22Rv1 (cell line): ENCODE data around the gene GTF2IRD1.

ENCODE experiments used
- ZFX ChIP-seq: fragments of 450-650 bp; IDR thresholded peaks from 2 replicates; pipeline ENCODE4 v1.6.1; 2017; ENCODE audit warnings: antibody characterized with exemption, borderline replicate concordance
- TF ChIP-seq, protein P1 (sequence below): fragments of 450-650 bp; IDR thresholded peaks from 2 replicates; pipeline ENCODE4 v1.5.1; 2017; ENCODE audit warnings: mild to moderate bottlenecking

DNA sequence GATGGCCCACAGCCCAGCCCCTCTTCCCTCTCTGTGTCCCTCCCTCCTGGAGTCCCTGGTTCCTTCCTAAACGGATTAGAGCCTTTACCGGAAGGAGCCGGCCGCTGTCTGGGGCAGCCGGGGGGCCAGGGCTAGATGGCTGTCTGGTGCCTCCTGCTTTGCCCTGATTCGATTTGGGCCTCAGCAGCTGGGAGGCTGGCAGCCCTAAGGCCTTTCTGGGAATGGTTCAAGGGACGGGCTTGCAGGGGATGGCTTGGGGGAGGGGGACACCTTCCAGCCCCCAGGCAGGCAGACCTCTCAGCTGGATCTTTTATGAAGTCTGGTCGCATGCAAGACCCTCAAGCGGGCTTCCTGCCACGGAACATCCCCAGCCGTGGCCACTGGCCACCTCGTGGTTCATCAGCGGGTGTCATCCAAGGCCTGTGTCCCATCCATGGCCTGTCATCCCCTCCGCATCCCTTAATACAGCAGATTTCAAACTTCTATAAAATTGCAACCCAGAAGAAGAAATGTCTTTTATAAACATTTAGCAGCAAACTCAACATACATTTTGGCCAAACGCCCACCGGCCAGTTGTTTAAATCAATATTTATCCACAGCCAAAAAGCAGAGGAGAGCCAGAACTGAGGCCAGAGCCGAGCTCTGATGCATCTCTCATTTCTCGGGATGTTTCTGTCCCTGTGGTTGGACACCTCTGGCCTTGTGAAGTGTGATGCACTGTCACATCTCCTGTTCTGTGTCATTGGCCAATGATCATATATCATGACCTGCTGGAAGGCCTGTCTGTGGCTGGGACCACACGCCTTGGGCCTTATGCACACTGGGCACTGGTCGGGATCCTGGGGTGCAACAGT, 52.0 kb downstream of the GTF2IRD1 start:
- TF ChIP-seq, protein P1, sequence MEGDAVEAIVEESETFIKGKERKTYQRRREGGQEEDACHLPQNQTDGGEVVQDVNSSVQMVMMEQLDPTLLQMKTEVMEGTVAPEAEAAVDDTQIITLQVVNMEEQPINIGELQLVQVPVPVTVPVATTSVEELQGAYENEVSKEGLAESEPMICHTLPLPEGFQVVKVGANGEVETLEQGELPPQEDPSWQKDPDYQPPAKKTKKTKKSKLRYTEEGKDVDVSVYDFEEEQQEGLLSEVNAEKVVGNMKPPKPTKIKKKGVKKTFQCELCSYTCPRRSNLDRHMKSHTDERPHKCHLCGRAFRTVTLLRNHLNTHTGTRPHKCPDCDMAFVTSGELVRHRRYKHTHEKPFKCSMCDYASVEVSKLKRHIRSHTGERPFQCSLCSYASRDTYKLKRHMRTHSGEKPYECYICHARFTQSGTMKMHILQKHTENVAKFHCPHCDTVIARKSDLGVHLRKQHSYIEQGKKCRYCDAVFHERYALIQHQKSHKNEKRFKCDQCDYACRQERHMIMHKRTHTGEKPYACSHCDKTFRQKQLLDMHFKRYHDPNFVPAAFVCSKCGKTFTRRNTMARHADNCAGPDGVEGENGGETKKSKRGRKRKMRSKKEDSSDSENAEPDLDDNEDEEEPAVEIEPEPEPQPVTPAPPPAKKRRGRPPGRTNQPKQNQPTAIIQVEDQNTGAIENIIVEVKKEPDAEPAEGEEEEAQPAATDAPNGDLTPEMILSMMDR = no peak
- TF ChIP-seq ZFX = no peak
